Esophagus muscularis mucosa (tissue), 4 donors: ENCODE measurements around the gene PACRG.

Experiments used
- CTCF ChIP-seq, 3 experiments: fragments of 200-600 bp in 2 of 3; fragments of 450-650 bp in 1 of 3; sonication (generic) in 2 of 3; IDR thresholded peaks; one replicate each; pipeline ENCODE4 v1.5.1; 2017 to 2019; ENCODE audit warnings: antibody characterized with exemption in 3 of 3, mild to moderate bottlenecking in 2 of 3, moderate library complexity in 1 of 3
- EP300 ChIP-seq: sonication (generic); formaldehyde crosslinking; IDR thresholded peaks from one replicate; pipeline ENCODE4 v1.6.1; 2017; ENCODE audit warnings: antibody characterized with exemption
- POLR2A ChIP-seq: fragments of 450-650 bp; IDR thresholded peaks from one replicate; pipeline ENCODE4 v1.6.1; 2017; ENCODE audit warnings: antibody characterized with exemption, moderate library complexity, mild to moderate bottlenecking, low read depth
- POLR2AphosphoS5 ChIP-seq, 2 donors: sonication (generic); formaldehyde crosslinking; IDR thresholded peaks; one replicate each; pipeline ENCODE4 v1.6.1; 2017; ENCODE audit warnings: antibody characterized with exemption in 2 of 2

GRCh38 chr6:163008626-163009025 is 280.9 kb downstream of the PACRG start:
- TF ChIP-seq CTCF (IDR thresholded peaks at IDR 0.05) = no peak
- no peak for TF ChIP-seq POLR2A
- TF ChIP-seq EP300 = no peak
- no peak for TF ChIP-seq POLR2AphosphoS5 (IDR thresholded peaks at IDR 0.05)
